CD8-positive, alpha-beta memory T cell (primary cell): ENCODE results near the gene C19orf67. TPM values are rescaled to one million over a fixed set of nuclear protein-coding genes. Genes with fewer than 3 reads are reported as not detected.

Experiments
- CTCF ChIA-PET: fragments of 350-600 bp; sonication (Branson Sonifier 250); formaldehyde crosslinking; loops from one replicate; lab custom pipeline; 2021; ENCODE audit warnings: antibody characterized with exemption; lab: Charles Lee
- POLR2A ChIA-PET: fragments of 350-600 bp; sonication (Branson Sonifier 250); formaldehyde crosslinking; loops from one replicate; lab custom pipeline; 2021; ENCODE audit warnings: antibody characterized with exemption; lab: Charles Lee
- DNase-seq, 5 donors: peaks; one replicate each; pipeline versions ENCODE4 v3.0.0 to v3.0.0-alpha.2; 2020 to 2022; ENCODE audit warnings: mixed read lengths in 1 of 5
- H3K27ac ChIP-seq: one replicate; pipeline ENCODE4 v1.7.0; 2013; ENCODE audit warnings: low read depth, mild to moderate bottlenecking, low read length, moderate library complexity
- H3K27me3 ChIP-seq: 2 replicates; pipeline ENCODE4 v1.7.0; 2013; ENCODE audit warnings: low read length, mild to moderate bottlenecking; ENCODE audit not compliant: insufficient read depth, poor library complexity, severe bottlenecking
- H3K36me3 ChIP-seq: 2 replicates; pipeline ENCODE4 v1.7.0; 2013; ENCODE audit warnings: mild to moderate bottlenecking, low read length, moderate library complexity; ENCODE audit not compliant: insufficient read depth
- H3K4me1 ChIP-seq: 2 replicates; pipeline ENCODE4 v1.7.0; 2013; ENCODE audit warnings: mild to moderate bottlenecking, low read length, moderate library complexity; ENCODE audit not compliant: insufficient read depth
- H3K4me3 ChIP-seq: 2 replicates; pipeline ENCODE4 v1.7.0; 2013; ENCODE audit warnings: mild to moderate bottlenecking, low read length
- H3K9me3 ChIP-seq: 2 replicates; pipeline ENCODE4 v1.7.0; 2013; ENCODE audit warnings: mild to moderate bottlenecking, low read length
- H3K27ac Mint-ChIP-seq, 8 donors: one replicate each; pipeline ENCODE4 v1.8.0; 2020 to 2021; ENCODE audit warnings: mixed read lengths in 8 of 8, mild to moderate bottlenecking in 6 of 8, inconsistent platforms in 3 of 8, moderate library complexity in 3 of 8
- H3K27me3 Mint-ChIP-seq, 2 donors: one replicate each; pipeline ENCODE4 v1.8.0; 2020 to 2021; ENCODE audit warnings: mixed read lengths in 2 of 2, mild to moderate bottlenecking in 1 of 2, moderate library complexity in 1 of 2
- H3K36me3 Mint-ChIP-seq, 3 donors: one replicate each; pipeline ENCODE4 v1.8.0; 2020 to 2021; ENCODE audit warnings: mixed read lengths in 3 of 3, inconsistent platforms in 1 of 3, mild to moderate bottlenecking in 1 of 3
- H3K4me1 Mint-ChIP-seq, 3 donors: one replicate each; pipeline ENCODE4 v1.8.0; 2020 to 2021; ENCODE audit warnings: mixed read lengths in 3 of 3, inconsistent platforms in 1 of 3, mild to moderate bottlenecking in 1 of 3
- H3K4me3 Mint-ChIP-seq, 7 donors: one replicate each; pipeline ENCODE4 v1.8.0; 2020 to 2021; ENCODE audit warnings: mixed read lengths in 7 of 7, mild to moderate bottlenecking in 6 of 7, moderate library complexity in 4 of 7, inconsistent platforms in 2 of 7
- H3K9me3 Mint-ChIP-seq, 5 donors: one replicate each; pipeline ENCODE4 v1.8.0; 2020 to 2022; ENCODE audit warnings: mixed read lengths in 5 of 5, mild to moderate bottlenecking in 3 of 5, moderate library complexity in 2 of 5, inconsistent platforms in 1 of 5
- polyA plus RNA-seq: library from polyadenylated mRNA; unstranded; fragments of 300-500 nt; fragmentation: Illumina TruSeq; gene quantifications from one replicate; pipeline ENCODE4 v1.2.3, GENCODE V29; 2021
- total RNA-seq, 2 experiments: library from RNA; stranded (reverse); gene quantifications; one replicate each; pipeline ENCODE4 v1.2.3, GENCODE V29; 2021

Gene C19orf67
- total and polyA plus RNA-seq, 3 experiments from 2014 or later = 0.42 TPM; not detected in 2

DNA sequence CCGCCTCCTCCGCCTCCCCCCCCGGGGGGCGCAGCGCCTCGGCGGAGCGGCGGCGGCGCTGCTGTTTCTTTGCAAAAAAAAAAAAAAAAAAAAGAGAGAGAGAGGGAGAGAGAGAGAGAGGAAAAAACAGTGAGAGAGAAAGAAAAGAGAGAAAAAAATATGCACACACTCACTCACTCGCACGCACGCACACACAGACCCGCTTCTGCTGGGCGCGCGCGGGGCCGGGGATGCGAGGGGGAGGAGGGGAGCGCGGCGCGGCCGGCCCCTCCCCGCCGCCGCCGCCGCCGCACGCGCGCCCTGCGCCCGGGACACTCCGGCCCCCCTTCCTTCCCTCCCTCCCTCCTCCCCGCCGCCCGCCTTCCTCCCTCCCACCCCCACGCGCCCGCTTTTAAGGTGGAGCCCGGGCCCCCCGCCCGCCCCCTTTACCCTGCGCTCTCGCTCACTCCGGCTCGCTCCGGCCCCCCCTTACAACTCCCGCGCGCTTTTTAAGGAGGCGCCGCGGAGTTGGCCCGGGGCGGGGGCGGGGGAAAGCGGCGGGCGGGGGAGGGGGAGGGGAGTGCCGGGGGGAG is 5.0 kb upstream of the C19orf67 start, which contains the start of gene SAMD1:
TSS of gene SAMD1 (minus strand) at position 243 of the 572 bp plus-strand sequence.
- peak within 1 kb of the TSS; percentile 59 for H3K27ac ChIP-seq
- H3K4me1 ChIP-seq = peaks cover 14% of the 10 kb centered on the region
- H3K9me3 ChIP-seq = no peaks in the 10 kb centered on the region
- Mint-ChIP-seq H3K4me1 (peaks cover 10 to 24% (median 13%) of the 10 kb centered on the region in 3 donors), H3K36me3 (peaks cover 0 to 21% (median 5%) of the 10 kb centered on the region in 3 donors), H3K9me3 (peaks cover 0 to 7% (median 0%) of the 10 kb centered on the region in 5 donors), H3K4me3 (peak within 1 kb of the TSS; percentile 88 to 100 (median 99)), H3K27ac (peak within 1 kb of the TSS; percentile 94 to 99 (median 98)), H3K27me3 (peaks cover 0 to 4% of the 10 kb centered on the region in 2 donors)
- no peaks in the 10 kb centered on the region for H3K27me3 ChIP-seq
- H3K36me3 ChIP-seq = no peaks in the 10 kb centered on the region
- H3K4me3 ChIP-seq = peak within 1 kb of the TSS; percentile 89
- ChIA-PET CTCF (interaction anchor here (1.0 kb wide), 1 partner anchor 183 kb away, joined by 3 read pairs; no protein-coding TSS in a partner anchor), POLR2A (no interaction called here)
- DNase-seq = peak; percentile 78 to 93 (median 79)

DNA sequence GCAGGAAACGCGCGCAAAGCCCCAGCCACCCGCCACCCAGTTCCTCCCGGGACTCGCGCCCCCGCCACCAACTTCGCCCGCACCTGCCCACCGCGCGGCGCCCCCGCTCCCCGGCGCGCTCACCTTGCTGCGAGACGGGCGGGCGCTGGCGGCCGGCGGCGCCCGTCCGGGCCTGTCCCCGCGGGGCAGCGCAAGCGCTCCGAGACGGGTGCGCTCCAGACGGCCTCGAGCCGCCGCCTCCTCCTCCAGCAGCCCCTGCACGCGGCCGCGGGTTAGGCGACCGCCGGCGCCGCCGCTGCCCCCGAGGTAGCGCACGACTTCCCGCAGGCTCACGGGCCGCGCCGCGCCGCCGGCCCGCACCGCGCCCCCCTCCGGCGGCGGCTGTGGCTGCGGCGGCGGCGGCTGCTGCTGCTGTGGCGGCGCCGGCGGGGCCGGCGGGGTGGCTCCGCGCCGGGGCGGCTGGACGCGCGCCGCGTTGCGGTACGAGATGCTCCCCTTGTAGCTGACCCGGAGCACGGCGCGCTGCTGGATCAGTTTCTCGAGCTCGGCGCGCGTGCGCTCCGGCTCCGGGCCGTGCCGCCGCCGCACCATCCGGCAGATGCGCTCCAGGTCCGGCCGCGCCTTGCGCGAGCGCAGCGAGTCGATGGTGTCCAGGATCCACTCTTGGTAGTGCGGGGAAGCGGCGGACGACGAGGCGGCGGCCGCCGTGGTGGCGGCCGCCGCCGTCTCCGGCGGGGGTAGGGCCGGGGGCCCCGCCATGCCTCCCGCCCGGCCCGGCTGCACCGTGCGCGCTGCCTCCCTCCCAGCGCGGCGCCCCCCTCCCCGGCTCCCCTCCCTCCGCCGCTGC is 4.3 kb upstream of the C19orf67 start:
- Histone ChIP-seq H3K27ac (no peak overlapping the region), H3K27me3 (no peaks in the 10 kb centered on the region), H3K9me3 (no peaks in the 10 kb centered on the region), H3K4me3 (no peak overlapping the region), H3K4me1 (peaks cover 14% of the 10 kb centered on the region), H3K36me3 (no peaks in the 10 kb centered on the region)
- Mint-ChIP-seq H3K36me3 (peaks cover 0 to 21% (median 5%) of the 10 kb centered on the region in 3 donors), H3K4me3 (peak overlapping the region; percentile 84 to 94 (median 86)), H3K27ac (peak overlapping the region in 7 of 8 donors; percentile 73 to 88 (median 78)), H3K27me3 (peaks cover 0 to 4% of the 10 kb centered on the region in 2 donors), H3K9me3 (peaks cover 0 to 7% (median 0%) of the 10 kb centered on the region in 5 donors), H3K4me1 (peaks cover 10 to 24% (median 13%) of the 10 kb centered on the region in 3 donors)
- DNase-seq = peak; percentile 31 to 64 (median 44)
- ChIA-PET CTCF (interaction anchor here (1.0 to 1.1 kb wide), 2 partner anchors 47 to 183 kb away, joined by 3 to 8 read pairs; partner anchors contain the start of gene ASF1B), POLR2A (interaction anchor here (0.7 to 1.2 kb wide), 2 partner anchors 47 to 244 kb away, joined by 3 to 4 read pairs; no protein-coding TSS in a partner anchor)

DNA sequence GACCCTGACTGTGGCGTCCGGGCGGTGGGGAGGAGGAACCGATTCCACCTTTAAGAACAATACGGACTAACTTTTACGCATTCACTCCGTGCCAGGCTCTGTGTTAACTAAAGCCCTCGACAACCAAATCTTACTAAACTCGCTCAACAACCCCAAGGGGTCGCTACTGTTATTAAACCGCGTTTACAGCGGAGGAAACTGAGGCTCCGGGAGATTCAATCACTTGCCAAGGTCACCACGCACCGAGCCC is 3.8 kb upstream of the C19orf67 start:
- Histone ChIP-seq H3K4me3 (no peak overlapping the region), H3K27ac (no peak overlapping the region), H3K36me3 (no peaks in the 10 kb centered on the region), H3K27me3 (no peaks in the 10 kb centered on the region), H3K4me1 (peaks cover 14% of the 10 kb centered on the region), H3K9me3 (no peaks in the 10 kb centered on the region)
- CTCF ChIA-PET = interaction anchor here (0.8 to 1.1 kb wide), 2 partner anchors 16 to 48 kb away, joined by 3 to 8 read pairs; partner anchors contain the start of gene ASF1B
- H3K9me3 Mint-ChIP-seq = peaks cover 0 to 7% (median 0%) of the 10 kb centered on the region in 5 donors
- H3K4me3 Mint-ChIP-seq = peak overlapping the region; percentile 75 to 94 (median 86)
- peak overlapping the region; percentile 0 to 88 (median 76) for H3K27ac Mint-ChIP-seq
- H3K27me3 Mint-ChIP-seq = peaks cover 0 to 4% of the 10 kb centered on the region in 2 donors
- peaks cover 10 to 24% (median 12%) of the 10 kb centered on the region in 3 donors for H3K4me1 Mint-ChIP-seq
- H3K36me3 Mint-ChIP-seq = peaks cover 0 to 21% (median 5%) of the 10 kb centered on the region in 3 donors
- DNase-seq = no peak
- POLR2A ChIA-PET = interaction anchor here (0.6 to 1.2 kb wide), 2 partner anchors 48 to 321 kb away, joined by 4 to 8 read pairs; no protein-coding TSS in a partner anchor

GRCh38 chr19:14088634-14089411 is 3.2 kb upstream of the C19orf67 start:
- Mint-ChIP-seq H3K4me1 (peaks cover 10 to 24% (median 12%) of the 10 kb centered on the region in 3 donors), H3K9me3 (peaks cover 0 to 7% (median 0%) of the 10 kb centered on the region in 5 donors), H3K4me3 (peak overlapping the region; percentile 75 to 94 (median 86)), H3K27ac (peak overlapping the region; percentile 0 to 85 (median 74)), H3K27me3 (peaks cover 0 to 4% of the 10 kb centered on the region in 2 donors), H3K36me3 (peaks cover 0 to 21% (median 5%) of the 10 kb centered on the region in 3 donors)
- no peaks in the 10 kb centered on the region for H3K36me3 ChIP-seq
- ChIA-PET POLR2A (interaction anchor here (0.6 to 1.2 kb wide), 2 partner anchors 48 to 321 kb away, joined by 4 to 8 read pairs; no protein-coding TSS in a partner anchor), CTCF (interaction anchor here (0.8 to 2.0 kb wide), 3 partner anchors 16 to 48 kb away, joined by 3 to 10 read pairs (median 8); partner anchors contain the start of gene ASF1B)
- no peak overlapping the region for H3K27ac ChIP-seq
- H3K9me3 ChIP-seq = no peaks in the 10 kb centered on the region
- H3K4me1 ChIP-seq = peaks cover 14% of the 10 kb centered on the region
- no peak for DNase-seq
- H3K4me3 ChIP-seq = no peak overlapping the region
- H3K27me3 ChIP-seq = no peaks in the 10 kb centered on the region

DNA sequence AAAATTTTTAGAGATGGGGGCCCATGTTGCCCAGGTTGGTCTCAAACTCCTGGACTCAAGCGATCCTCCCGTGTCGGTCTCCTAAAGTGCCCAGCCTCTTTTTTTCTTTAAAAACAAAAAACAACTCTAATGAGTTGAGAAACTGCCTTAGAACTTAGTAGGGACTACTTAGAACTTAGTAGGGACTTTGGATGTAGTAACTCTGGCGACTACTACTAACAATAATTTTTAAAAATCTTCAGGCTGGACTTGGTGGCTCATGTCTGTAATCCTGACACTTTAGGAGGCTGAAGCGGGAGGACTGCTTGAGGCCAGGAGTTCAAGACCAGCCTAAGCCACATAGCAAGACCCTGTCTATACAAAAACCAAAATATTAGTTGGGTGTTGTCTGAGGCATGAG is 515 bp upstream of the C19orf67 start:
- H3K27ac ChIP-seq = no peak overlapping the region
- H3K9me3 Mint-ChIP-seq = no peaks in the 10 kb centered on the region
- H3K36me3 ChIP-seq = no peaks in the 10 kb centered on the region
- H3K27ac Mint-ChIP-seq = peak overlapping the region in 1 of 8 donors; percentile 63
- POLR2A ChIA-PET = no interaction called here
- peaks cover 0 to 23% (median 5%) of the 10 kb centered on the region in 3 donors for H3K36me3 Mint-ChIP-seq
- H3K4me1 ChIP-seq = peaks cover 18% of the 10 kb centered on the region
- H3K4me3 Mint-ChIP-seq = peak overlapping the region in 2 of 7 donors; percentile 3 to 76
- H3K27me3 ChIP-seq = no peaks in the 10 kb centered on the region
- no peak for DNase-seq
- CTCF ChIA-PET = interaction anchor here (6.6 kb wide), 1 partner anchor 14 kb away, joined by 38 read pairs; the partner anchor contains the start of gene MISP3
- peaks cover 13 to 27% (median 15%) of the 10 kb centered on the region in 3 donors for H3K4me1 Mint-ChIP-seq
- H3K9me3 ChIP-seq = no peaks in the 10 kb centered on the region
- peaks cover 0 to 2% of the 10 kb centered on the region in 2 donors for H3K27me3 Mint-ChIP-seq
- H3K4me3 ChIP-seq = no peak overlapping the region

DNA sequence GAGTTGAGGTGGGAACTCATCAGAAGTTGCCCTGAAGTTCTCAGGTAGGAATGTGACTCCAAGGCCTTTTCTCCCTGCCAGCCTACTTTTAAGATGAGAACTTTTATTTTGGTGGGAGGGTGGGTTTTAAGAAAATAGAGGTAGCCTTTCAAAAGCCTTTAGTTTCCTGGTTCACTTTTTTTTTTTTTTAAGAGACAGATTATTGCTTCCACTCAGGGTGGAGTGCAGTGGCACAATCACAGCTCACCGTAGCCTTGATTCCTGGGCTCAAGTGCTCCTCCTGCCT is 3.0 kb downstream of the C19orf67 start:
- peaks cover 14 to 29% (median 20%) of the 10 kb centered on the region in 3 donors for H3K4me1 Mint-ChIP-seq
- Histone ChIP-seq H3K4me3 (no peak overlapping the region), H3K27me3 (no peaks in the 10 kb centered on the region), H3K4me1 (peaks cover 18% of the 10 kb centered on the region), H3K36me3 (no peaks in the 10 kb centered on the region), H3K9me3 (no peaks in the 10 kb centered on the region), H3K27ac (no peak overlapping the region)
- POLR2A ChIA-PET = no interaction called here
- H3K9me3 Mint-ChIP-seq = no peaks in the 10 kb centered on the region
- CTCF ChIA-PET = interaction anchor here (1.4 to 6.6 kb wide), 4 partner anchors 10 to 54 kb away, joined by 5 to 38 read pairs (median 6); partner anchors contain the start of genes ASF1B, IL27RA and MISP3
- no peak for DNase-seq
- peak overlapping the region in 2 of 8 donors; percentile 82 to 92 for H3K27ac Mint-ChIP-seq
- H3K27me3 Mint-ChIP-seq = no peaks in the 10 kb centered on the region
- H3K36me3 Mint-ChIP-seq = peaks cover 0 to 9% (median 0%) of the 10 kb centered on the region in 3 donors
- H3K4me3 Mint-ChIP-seq = peak overlapping the region in 6 of 7 donors; percentile 84 to 95 (median 92)
